Measurements from ENCODE around the gene SIRT4. TPM values are rescaled to one million over a fixed set of nuclear protein-coding genes. Genes with fewer than 3 reads are reported as not detected.

Gene SIRT4
- total RNA-seq, 1 experiment from 2014 or later = 2.1 TPM

- peaks cover 19% of the 10 kb centered on the region for H3K36me3 Mint-ChIP-seq (ENCODE audit: insufficient read depth, unreplicated experiment)
- DNase-seq = no peak
- H3K4me3 Mint-ChIP-seq (ENCODE audit: unreplicated experiment) = no peak overlapping the region
- no TSS peak for BruUV-seq (replicated peaks)
- POLR2A ChIA-PET = no interaction called here
- TF ChIP-seq CTCF (IDR thresholded peaks at IDR 0.05; ENCODE audit: insufficient read depth in 1 of 2, low read depth in 1 of 2, low read length in 1 of 2, severe bottlenecking in 1 of 2, unreplicated experiment in 1 of 2) = peak in 1 of 2 experiments; percentile 16
- H3K27me3 Mint-ChIP-seq (ENCODE audit: insufficient read depth, unreplicated experiment) = no peaks in the 10 kb centered on the region
- intact Hi-C loops (cut with micrococcal nuclease; ENCODE audit: unreplicated experiment) = no loop called here
- no peaks in the 10 kb centered on the region for H3K36me3 ChIP-seq (ENCODE audit: control insufficient read depth, insufficient read depth, low read length)
- no peaks in the 10 kb centered on the region for H3K9me3 ChIP-seq
- CTCF ChIA-PET = no interaction called here
- H3K4me3 ChIP-seq (ENCODE audit: low read depth, low read length) = no peak overlapping the region
- H3K4me1 ChIP-seq = no peaks in the 10 kb centered on the region
- no peak overlapping the region for H3K27ac Mint-ChIP-seq (ENCODE audit: unreplicated experiment)
- H3K9me3 Mint-ChIP-seq (ENCODE audit: unreplicated experiment) = no peaks in the 10 kb centered on the region
- no peaks in the 10 kb centered on the region for H3K27me3 ChIP-seq (replicated peaks; ENCODE audit: control insufficient read depth, insufficient read depth, low read length)
- H3K4me1 Mint-ChIP-seq (ENCODE audit: low read depth, unreplicated experiment) = no peaks in the 10 kb centered on the region
Measured at GRCh38 chr12:120346681-120347080, 44.6 kb downstream of the SIRT4 start.

GRCh38 chr12:120347766-120348165 is 45.6 kb downstream of the SIRT4 start:
- no peak overlapping the region for H3K4me3 ChIP-seq (ENCODE audit: low read depth, low read length)
- no peaks in the 10 kb centered on the region for H3K9me3 ChIP-seq
- ChIA-PET POLR2A (no interaction called here), CTCF (no interaction called here)
- intact Hi-C loops (cut with micrococcal nuclease; ENCODE audit: unreplicated experiment) = no loop called here
- H3K27ac Mint-ChIP-seq (ENCODE audit: unreplicated experiment) = no peak overlapping the region
- TF ChIP-seq CTCF (IDR thresholded peaks at IDR 0.05; ENCODE audit: insufficient read depth in 1 of 2, low read depth in 1 of 2, low read length in 1 of 2, severe bottlenecking in 1 of 2, unreplicated experiment in 1 of 2) = no peak
- no peaks in the 10 kb centered on the region for H3K27me3 Mint-ChIP-seq (ENCODE audit: insufficient read depth, unreplicated experiment)
- H3K27me3 ChIP-seq (replicated peaks; ENCODE audit: control insufficient read depth, insufficient read depth, low read length) = no peaks in the 10 kb centered on the region
- no peaks in the 10 kb centered on the region for H3K4me1 ChIP-seq
- H3K36me3 Mint-ChIP-seq (ENCODE audit: insufficient read depth, unreplicated experiment) = peaks cover 19% of the 10 kb centered on the region
- no peaks in the 10 kb centered on the region for H3K4me1 Mint-ChIP-seq (ENCODE audit: low read depth, unreplicated experiment)
- no peaks in the 10 kb centered on the region for H3K9me3 Mint-ChIP-seq (ENCODE audit: unreplicated experiment)
- no peaks in the 10 kb centered on the region for H3K36me3 ChIP-seq (ENCODE audit: control insufficient read depth, insufficient read depth, low read length)
- DNase-seq = no peak
- BruUV-seq (replicated peaks) = no TSS peak
- H3K4me3 Mint-ChIP-seq (ENCODE audit: unreplicated experiment) = no peak overlapping the region

DNA sequence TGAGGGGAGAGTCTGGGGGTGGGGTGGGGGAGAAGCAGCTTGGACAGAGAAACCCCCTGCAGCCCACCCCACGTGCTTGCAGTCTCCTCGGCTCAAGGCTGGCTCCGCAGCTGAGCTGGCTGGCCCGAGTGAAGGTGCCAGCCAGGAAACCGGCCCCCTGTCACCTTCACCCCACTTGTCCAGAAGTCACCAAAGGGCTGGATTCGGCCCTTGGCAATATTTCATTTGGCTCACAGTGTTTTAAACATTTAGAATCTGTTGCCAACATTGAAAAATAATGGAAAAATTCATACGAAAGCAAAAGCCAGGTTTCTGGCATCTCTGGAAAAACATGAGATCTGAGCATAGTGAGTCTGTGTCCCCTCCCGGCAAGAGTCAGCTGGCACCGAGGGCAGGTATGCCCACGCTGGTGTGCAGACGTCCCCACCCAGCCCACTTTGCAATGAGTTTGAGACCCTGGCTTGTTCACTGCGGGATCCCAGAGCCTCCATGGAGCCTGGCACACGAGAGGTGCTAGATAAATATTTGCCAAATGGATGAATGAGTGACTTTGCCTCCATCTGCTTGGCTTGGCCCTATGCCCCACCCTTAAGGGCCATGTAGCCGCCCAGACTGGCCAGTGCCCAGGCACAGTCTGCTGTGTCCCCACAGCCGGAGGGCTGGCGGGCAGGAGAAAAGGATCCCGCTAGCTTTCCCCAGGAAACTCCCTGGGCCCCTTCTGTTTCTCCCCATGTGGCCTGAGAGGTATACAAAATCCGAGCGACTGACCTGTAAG is 48.6 kb downstream of the SIRT4 start:
- H3K36me3 ChIP-seq (ENCODE audit: control insufficient read depth, insufficient read depth, low read length) = no peaks in the 10 kb centered on the region; the same call in 1 of the 2 replicates
- intact Hi-C loops (cut with micrococcal nuclease; ENCODE audit: unreplicated experiment) = no loop called here
- POLR2A ChIA-PET = no interaction called here

More for the DNA sequence above, 48.6 kb downstream of the SIRT4 start:
- Mint-ChIP-seq H3K4me1 (ENCODE audit: low read depth, unreplicated experiment) (no peaks in the 10 kb centered on the region), H3K4me3 (ENCODE audit: unreplicated experiment) (no peak overlapping the region), H3K9me3 (ENCODE audit: unreplicated experiment) (no peaks in the 10 kb centered on the region), H3K36me3 (ENCODE audit: insufficient read depth, unreplicated experiment) (peaks cover 10% of the 10 kb centered on the region), H3K27ac (ENCODE audit: unreplicated experiment) (peak overlapping the region; percentile 35), H3K27me3 (ENCODE audit: insufficient read depth, unreplicated experiment) (no peaks in the 10 kb centered on the region)
- H3K27me3 ChIP-seq (replicated peaks; ENCODE audit: control insufficient read depth, insufficient read depth, low read length) = no peaks in the 10 kb centered on the region
- CTCF ChIA-PET = no interaction called here
- no TSS peak for BruUV-seq (replicated peaks)
- H3K4me1 ChIP-seq = no peaks in the 10 kb centered on the region
- no peak for DNase-seq
- no peaks in the 10 kb centered on the region for H3K9me3 ChIP-seq
- TF ChIP-seq CTCF (IDR thresholded peaks at IDR 0.05; ENCODE audit: insufficient read depth in 1 of 2, low read depth in 1 of 2, low read length in 1 of 2, severe bottlenecking in 1 of 2, unreplicated experiment in 1 of 2) = no peak
- H3K4me3 ChIP-seq (ENCODE audit: low read depth, low read length) = no peak overlapping the region

Measured in Caco-2 (cell line).